GM23338 (cell line): ENCODE measurements around the gene GABRQ. TPM values are rescaled to one million over a fixed set of nuclear protein-coding genes. Genes with fewer than 3 reads are reported as not detected.

Source experiments
- ATAC-seq: fragments of 200-7000 bp; cut with Tn5 transposase; 3 replicates; pipeline ENCODE4 v1.9.1; 2020
- DNase-seq: peaks from one replicate; pipeline ENCODE4 v3.0.0-alpha.2; 2015; ENCODE audit warnings: low spot score
- H2AFZ ChIP-seq: fragments of 200-600 bp; sonication (generic); 2 replicates; pipeline ENCODE4 v1.8.0; 2016; ENCODE audit warnings: antibody characterized with exemption, mild to moderate bottlenecking, moderate library complexity
- H3F3A ChIP-seq: fragments of 200-600 bp; sonication (generic); replicated peaks from 2 replicates; pipeline ENCODE4 v1.8.0; 2017; ENCODE audit warnings: antibody characterized with exemption, mixed run types, low read depth
- H3K27ac ChIP-seq: fragments of 200-600 bp; sonication (generic); 2 replicates; pipeline ENCODE4 v1.6.1; 2016; ENCODE audit warnings: low read depth
- H3K27me3 ChIP-seq: fragments of 200-600 bp; sonication (generic); 2 replicates; pipeline ENCODE4 v1.8.0; 2016; ENCODE audit warnings: mild to moderate bottlenecking, mixed run types, moderate library complexity; ENCODE audit not compliant: insufficient read depth
- H3K36me3 ChIP-seq: fragments of 200-600 bp; sonication (generic); 2 replicates; pipeline ENCODE4 v1.8.0; 2016; ENCODE audit warnings: mild to moderate bottlenecking; ENCODE audit not compliant: insufficient read depth
- H3K4me1 ChIP-seq: fragments of 200-600 bp; sonication (generic); 2 replicates; pipeline ENCODE4 v1.8.0; 2016; ENCODE audit warnings: mild to moderate bottlenecking, moderate library complexity; ENCODE audit not compliant: insufficient read depth
- H3K4me2 ChIP-seq: fragments of 200-600 bp; sonication (generic); 2 replicates; pipeline ENCODE4 v1.7.1; 2017; ENCODE audit warnings: mixed run types
- H3K4me3 ChIP-seq: fragments of 200-600 bp; sonication (generic); 2 replicates; pipeline ENCODE4 v1.6.1; 2016; ENCODE audit warnings: mixed run types
- H3K79me2 ChIP-seq: fragments of 200-600 bp; sonication (generic); replicated peaks from 2 replicates; pipeline ENCODE4 v1.8.0; 2017; ENCODE audit warnings: mild to moderate bottlenecking; ENCODE audit not compliant: insufficient read depth
- H3K9me2 ChIP-seq: fragments of 200-600 bp; sonication (generic); 2 replicates; pipeline ENCODE4 v1.8.0; 2017; ENCODE audit not compliant: insufficient read depth
- H4K20me1 ChIP-seq: fragments of 200-600 bp; sonication (generic); replicated peaks from 2 replicates; pipeline ENCODE4 v1.8.0; 2017; ENCODE audit warnings: mild to moderate bottlenecking; ENCODE audit not compliant: insufficient read depth
- H3K27ac Mint-ChIP-seq: 2 replicates; pipeline ENCODE4 v1.8.0; 2020; ENCODE audit warnings: inconsistent platforms, mild to moderate bottlenecking, moderate library complexity, mixed read lengths
- H3K27me3 Mint-ChIP-seq: 3 replicates; pipeline ENCODE4 v1.8.0; 2022; ENCODE audit warnings: low read depth, mild to moderate bottlenecking, moderate library complexity, mixed read lengths, inconsistent platforms; ENCODE audit not compliant: insufficient read depth, poor library complexity
- H3K36me3 Mint-ChIP-seq: 3 replicates; pipeline ENCODE4 v1.8.0; 2021; ENCODE audit warnings: low read depth, mild to moderate bottlenecking, inconsistent platforms, moderate library complexity, mixed read lengths
- H3K4me1 Mint-ChIP-seq: 3 replicates; pipeline ENCODE4 v1.8.0; 2020; ENCODE audit warnings: mild to moderate bottlenecking, inconsistent platforms, mixed read lengths
- H3K4me3 Mint-ChIP-seq: 3 replicates; pipeline ENCODE4 v1.8.0; 2021; ENCODE audit warnings: moderate library complexity, mild to moderate bottlenecking, inconsistent platforms, mixed read lengths
- H3K9me3 Mint-ChIP-seq: 3 replicates; pipeline ENCODE4 v1.8.0; 2020; ENCODE audit warnings: moderate library complexity, mild to moderate bottlenecking, inconsistent platforms, mixed read lengths
- CTCF ChIP-seq, 2 experiments: fragments of 200-600 bp in 1 of 2; sonication (generic) in 1 of 2; conservative IDR thresholded peaks; 2 replicates each; pipeline versions ENCODE4 v1.5.1 to v1.6.1; 2016 to 2017; ENCODE audit warnings: antibody characterized with exemption in 2 of 2, low read depth in 2 of 2, mild to moderate bottlenecking in 2 of 2, moderate library complexity in 1 of 2
- ETS1 ChIP-seq: IDR thresholded peaks from 2 replicates; pipeline ENCODE4 v1.6.1; 2016; ENCODE audit warnings: antibody characterized with exemption
- EZH2 ChIP-seq: fragments of 200-600 bp; sonication (generic); IDR thresholded peaks from one replicate; pipeline ENCODE4 v1.8.0; 2017; ENCODE audit warnings: antibody characterized with exemption, mild to moderate bottlenecking, low read depth; ENCODE audit not compliant: unreplicated experiment
- EZH2phosphoT487 ChIP-seq: fragments of 200-600 bp; sonication (generic); IDR thresholded peaks from one replicate; pipeline ENCODE4 v1.8.1; 2018; ENCODE audit warnings: antibody characterized with exemption; ENCODE audit not compliant: unreplicated experiment
- JUNB ChIP-seq: IDR thresholded peaks from one replicate; pipeline ENCODE4 v1.6.1; 2016; ENCODE audit warnings: antibody characterized with exemption; ENCODE audit not compliant: unreplicated experiment
- NANOG ChIP-seq: IDR thresholded peaks from 2 replicates; pipeline ENCODE4 v1.6.1; 2016; ENCODE audit warnings: antibody characterized with exemption, borderline replicate concordance
- POLR2AphosphoS5 ChIP-seq: IDR thresholded peaks from 2 replicates; pipeline ENCODE4 v1.6.1; 2016; ENCODE audit warnings: antibody characterized with exemption, low read depth
- STAT1 ChIP-seq: IDR thresholded peaks from one replicate; pipeline ENCODE4 v1.6.1; 2016; ENCODE audit warnings: antibody characterized with exemption; ENCODE audit not compliant: unreplicated experiment
- ZNF331 ChIP-seq: fragments of 250-450 bp; sonication (Bioruptor Pico); IDR thresholded peaks from 2 replicates; pipeline ENCODE4 v1.5.0; 2020; ENCODE audit warnings: low read depth, mild to moderate bottlenecking, moderate library complexity
- ZNF462 ChIP-seq: fragments of 250-450 bp; sonication (Bioruptor Pico); IDR thresholded peaks from 2 replicates; pipeline ENCODE4 v1.5.0; 2020; ENCODE audit warnings: mild to moderate bottlenecking, moderate library complexity
- polyA plus RNA-seq: library from polyadenylated mRNA; unstranded; fragments of >200 nt; fragmentation: Nextera tagmentation; extraction: Ambion mirVana; gene quantifications from 2 replicates; pipeline ENCODE4 v1.2.1, GENCODE V29; 2016
- total RNA-seq: library from RNA; depleted of rRNA; stranded (reverse); fragments of >200 nt; shearing (Covaris generic); gene quantifications from 2 replicates; pipeline ENCODE4 v1.2.3, GENCODE V29; 2014

The GABRQ gene
- total and polyA plus RNA-seq, 2 experiments from 2014 or later, result 2.2 to 7.8 TPM

GRCh38 chrX:152646961-152647360 lies 9.3 kb downstream of the GABRQ start:
- Histone ChIP-seq H3K4me3 (no peak overlapping the region), H3K4me2 (no peak overlapping the region), H3K4me1 (peaks cover 10% of the 10 kb centered on the region; the same call in 1 of the 2 replicates), H3K79me2 (no peaks in the 10 kb centered on the region), H3F3A (no peaks in the 10 kb centered on the region), H3K27me3 (no peaks in the 10 kb centered on the region), H2AFZ (no peak overlapping the region), H3K36me3 (no peaks in the 10 kb centered on the region; the same call in 1 of the 2 replicates), H4K20me1 (no peaks in the 10 kb centered on the region), H3K9me2 (no peaks in the 10 kb centered on the region), H3K27ac (no peak overlapping the region)
- H3K27me3 Mint-ChIP-seq, result peaks cover 2% of the 10 kb centered on the region
- peaks cover 3% of the 10 kb centered on the region; the same call in 2 of the 3 replicates for H3K4me1 Mint-ChIP-seq
- no peaks in the 10 kb centered on the region for H3K9me3 Mint-ChIP-seq
- H3K27ac Mint-ChIP-seq, result no peak overlapping the region
- no peak overlapping the region for H3K4me3 Mint-ChIP-seq
- no peak for ATAC-seq
- TF ChIP-seq ZNF331 (CRISPR knock-in tag) (no peak), NANOG (no peak), POLR2AphosphoS5 (no peak), CTCF (conservative IDR thresholded peaks at IDR 0.05; ENCODE audit: low read depth in 2 of 2) (no peak), JUNB (no peak), ZNF462 (CRISPR knock-in tag) (no peak), EZH2 (no peak), STAT1 (no peak), ETS1 (no peak), EZH2phosphoT487 (no peak)
- DNase-seq, result no peak
- peaks cover 42% of the 10 kb centered on the region for H3K36me3 Mint-ChIP-seq
